Chondrocyte (in vitro differentiated cells): ENCODE results near the gene CTSF. TPM values are rescaled to one million over a fixed set of nuclear protein-coding genes. Genes with fewer than 3 reads are reported as not detected.

Experiments used
- DNase-seq: peaks from one replicate; pipeline ENCODE4 v3.0.0; 2021; ENCODE audit warnings: mixed read lengths, low spot score
- H3K27ac Mint-ChIP-seq: one replicate; pipeline ENCODE4 v1.8.0; 2021; ENCODE audit warnings: mild to moderate bottlenecking, moderate library complexity, mixed read lengths; ENCODE audit not compliant: unreplicated experiment
- H3K27me3 Mint-ChIP-seq: 2 replicates; pipeline ENCODE4 v1.8.0; 2021; ENCODE audit warnings: low read depth, mixed read lengths
- H3K36me3 Mint-ChIP-seq: 2 replicates; pipeline ENCODE4 v1.8.0; 2021; ENCODE audit warnings: low read depth, mixed read lengths
- H3K4me1 Mint-ChIP-seq: 2 replicates; pipeline ENCODE4 v1.8.0; 2021; ENCODE audit warnings: low read depth, mild to moderate bottlenecking, mixed read lengths
- H3K4me3 Mint-ChIP-seq: one replicate; pipeline ENCODE4 v1.8.0; 2021; ENCODE audit warnings: mild to moderate bottlenecking, moderate library complexity, mixed read lengths; ENCODE audit not compliant: unreplicated experiment
- H3K9me3 Mint-ChIP-seq: 2 replicates; pipeline ENCODE4 v1.8.0; 2021; ENCODE audit warnings: low read depth, mixed read lengths
- total RNA-seq: library from RNA; stranded (reverse); gene quantifications from 3 replicates; pipeline ENCODE4 v1.2.1, GENCODE V29; 2021
- TF ChIP-seq, protein P1 (sequence below): fragments of 200-600 bp; sonication (generic); IDR thresholded peaks from 2 replicates; pipeline ENCODE4 v1.5.0; 2021; ENCODE audit warnings: antibody characterized with exemption, mild to moderate bottlenecking, moderate library complexity

Gene CTSF
- total RNA-seq, 1 donor from 2014 or later = not detected

- H3K9me3 Mint-ChIP-seq = no peaks in the 10 kb centered on the region
- H3K27ac Mint-ChIP-seq = peak overlapping the region; percentile 9
- DNase-seq = no peak
- H3K36me3 Mint-ChIP-seq = peaks cover 13% of the 10 kb centered on the region
- H3K4me3 Mint-ChIP-seq = no peak overlapping the region
- TF ChIP-seq, protein P1, sequence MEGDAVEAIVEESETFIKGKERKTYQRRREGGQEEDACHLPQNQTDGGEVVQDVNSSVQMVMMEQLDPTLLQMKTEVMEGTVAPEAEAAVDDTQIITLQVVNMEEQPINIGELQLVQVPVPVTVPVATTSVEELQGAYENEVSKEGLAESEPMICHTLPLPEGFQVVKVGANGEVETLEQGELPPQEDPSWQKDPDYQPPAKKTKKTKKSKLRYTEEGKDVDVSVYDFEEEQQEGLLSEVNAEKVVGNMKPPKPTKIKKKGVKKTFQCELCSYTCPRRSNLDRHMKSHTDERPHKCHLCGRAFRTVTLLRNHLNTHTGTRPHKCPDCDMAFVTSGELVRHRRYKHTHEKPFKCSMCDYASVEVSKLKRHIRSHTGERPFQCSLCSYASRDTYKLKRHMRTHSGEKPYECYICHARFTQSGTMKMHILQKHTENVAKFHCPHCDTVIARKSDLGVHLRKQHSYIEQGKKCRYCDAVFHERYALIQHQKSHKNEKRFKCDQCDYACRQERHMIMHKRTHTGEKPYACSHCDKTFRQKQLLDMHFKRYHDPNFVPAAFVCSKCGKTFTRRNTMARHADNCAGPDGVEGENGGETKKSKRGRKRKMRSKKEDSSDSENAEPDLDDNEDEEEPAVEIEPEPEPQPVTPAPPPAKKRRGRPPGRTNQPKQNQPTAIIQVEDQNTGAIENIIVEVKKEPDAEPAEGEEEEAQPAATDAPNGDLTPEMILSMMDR = no peak
- peaks cover 27% of the 10 kb centered on the region for H3K4me1 Mint-ChIP-seq
- H3K27me3 Mint-ChIP-seq = no peaks in the 10 kb centered on the region
Measured at GRCh38 chr11:66600631-66601233, 32.3 kb upstream of the CTSF start.

DNA sequence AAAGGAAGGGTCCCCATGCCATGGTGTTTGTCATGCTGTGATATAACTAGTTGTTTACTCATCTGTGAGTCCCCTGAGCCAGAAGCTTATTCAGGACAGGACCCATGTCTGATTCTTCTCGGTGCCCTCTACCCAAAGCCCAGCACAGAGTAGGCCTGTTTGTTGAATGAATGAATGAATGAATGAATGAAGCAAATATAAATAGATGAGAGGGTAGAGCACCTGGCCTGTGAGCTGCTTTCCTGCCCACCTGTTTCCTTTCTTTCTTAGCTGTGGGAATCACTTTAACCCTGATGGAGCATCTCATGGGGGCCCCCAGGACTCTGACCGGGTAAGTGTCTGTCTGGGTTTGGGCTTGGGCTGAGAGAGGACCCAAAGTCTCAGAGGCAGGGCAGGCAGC, 31.8 kb upstream of the CTSF start:
- no peak for DNase-seq
- H3K4me1 Mint-ChIP-seq = peaks cover 33% of the 10 kb centered on the region
- TF ChIP-seq, protein P1 = no peak
- no peaks in the 10 kb centered on the region for H3K9me3 Mint-ChIP-seq
- H3K27ac Mint-ChIP-seq = no peak overlapping the region
- peaks cover 8% of the 10 kb centered on the region for H3K36me3 Mint-ChIP-seq
- H3K4me3 Mint-ChIP-seq = no peak overlapping the region
- no peaks in the 10 kb centered on the region for H3K27me3 Mint-ChIP-seq

DNA sequence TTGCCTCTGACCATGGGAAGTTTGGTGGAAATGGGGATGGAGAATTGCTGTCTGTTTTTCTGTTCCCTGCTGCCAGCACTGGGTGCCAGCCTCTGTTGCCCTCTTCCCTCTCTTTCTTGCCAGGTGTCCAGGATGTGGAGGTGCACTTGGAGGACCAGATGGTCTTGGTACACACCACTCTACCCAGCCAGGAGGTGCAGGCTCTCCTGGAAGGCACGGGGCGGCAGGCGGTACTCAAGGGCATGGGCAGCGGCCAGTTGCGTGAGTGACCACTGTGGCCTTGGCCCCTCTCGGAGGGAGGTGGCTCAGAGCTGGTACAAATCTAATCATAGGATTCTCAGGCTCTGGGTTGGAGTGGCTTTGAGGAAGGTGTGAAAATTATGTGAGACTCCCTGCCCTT, 30.6 kb upstream of the CTSF start:
- Mint-ChIP-seq H3K27me3 (no peaks in the 10 kb centered on the region), H3K4me3 (no peak overlapping the region), H3K27ac (no peak overlapping the region), H3K36me3 (peaks cover 4% of the 10 kb centered on the region), H3K9me3 (no peaks in the 10 kb centered on the region), H3K4me1 (peaks cover 39% of the 10 kb centered on the region)
- DNase-seq = no peak
- TF ChIP-seq, protein P1 = no peak

- TF ChIP-seq, protein P1 = no peak
- Mint-ChIP-seq H3K27me3 (no peaks in the 10 kb centered on the region), H3K36me3 (peaks cover 3% of the 10 kb centered on the region), H3K4me3 (peak overlapping the region; percentile 11), H3K27ac (peak overlapping the region; percentile 73), H3K4me1 (peaks cover 26% of the 10 kb centered on the region), H3K9me3 (no peaks in the 10 kb centered on the region)
- no peak for DNase-seq
Measured at GRCh38 chr11:66595245-66595904, 27.0 kb upstream of the CTSF start.

- TF ChIP-seq, protein P1 = no peak
- H3K4me1 Mint-ChIP-seq = peaks cover 25% of the 10 kb centered on the region
Measured at GRCh38 chr11:66593650-66594049, 25.2 kb upstream of the CTSF start.

More at GRCh38 chr11:66593650-66594049, 25.2 kb upstream of the CTSF start:
- peak overlapping the region; percentile 99 for H3K27ac Mint-ChIP-seq
- no peak for DNase-seq
- no peaks in the 10 kb centered on the region for H3K9me3 Mint-ChIP-seq
- H3K27me3 Mint-ChIP-seq = no peaks in the 10 kb centered on the region
- H3K36me3 Mint-ChIP-seq = no peaks in the 10 kb centered on the region
- peak overlapping the region; percentile 100 for H3K4me3 Mint-ChIP-seq
